Right lobe of liver (tissue), 6 donors: Measurements from ENCODE around the gene BRICD5. TPM values are rescaled to one million over a fixed set of nuclear protein-coding genes. Genes with fewer than 3 reads are reported as not detected.

ENCODE experiments used
- ATAC-seq, 4 donors: fragments of 200-7000 bp; cut with Tn5 transposase; one replicate each; pipeline ENCODE4 v1.9.1; 2020; ENCODE audit warnings: mild to moderate bottlenecking in 4 of 4, moderate library complexity in 4 of 4
- DNase-seq, 3 donors: peaks; one replicate each; pipeline ENCODE4 v3.0.0-alpha.2; 2020
- H3K27ac ChIP-seq, 3 donors: fragments of 200-600 bp; one replicate each; pipeline ENCODE4 v1.8.0; 2022
- H3K27me3 ChIP-seq, 2 donors: fragments of 200-600 bp; one replicate each; pipeline ENCODE4 v1.8.0; 2022
- H3K36me3 ChIP-seq, 4 donors: fragments of 200-600 bp; sonication (generic) in 1 of 4; one replicate each; pipeline versions ENCODE4 v1.5.1 to v1.8.0; 2017 to 2022; ENCODE audit warnings: control low read depth in 1 of 4
- H3K4me1 ChIP-seq, 4 donors: fragments of 200-600 bp; sonication (generic) in 1 of 4; one replicate each; pipeline versions ENCODE4 v1.5.1 to v1.8.0; 2017 to 2022; ENCODE audit warnings: control low read depth in 1 of 4
- H3K4me3 ChIP-seq, 3 donors: fragments of 200-600 bp; one replicate each; pipeline ENCODE4 v1.8.0; 2022
- H3K9me3 ChIP-seq, 4 donors: fragments of 200-600 bp; sonication (generic) in 1 of 4; one replicate each; pipeline versions ENCODE4 v1.5.1 to v1.8.0; 2017 to 2022; ENCODE audit warnings: control low read depth in 1 of 4
- CTCF ChIP-seq, 4 donors: fragments of 200-600 bp in 3 of 4; fragments of 450-650 bp in 1 of 4; IDR thresholded peaks; one replicate each; pipeline versions ENCODE4 v1.5.1 to v1.8.0; 2016 to 2022; ENCODE audit warnings: antibody characterized with exemption in 4 of 4, mild to moderate bottlenecking in 2 of 4
- POLR2A ChIP-seq: fragments of 450-650 bp; IDR thresholded peaks from one replicate; pipeline ENCODE4 v1.6.1; 2017; ENCODE audit warnings: antibody characterized with exemption, mild to moderate bottlenecking
- WGBS: methylation state at CpG from one replicate; pipeline ENCODE4 v1.1.6; 2018; ENCODE audit warnings: low coverage, low lambda C conversion rate; ENCODE audit not compliant: insufficient coverage; ENCODE audit errors: missing lambda C conversion rate; 5-methylcytosine and 5-hydroxymethylcytosine counted together
- intact Hi-C, 2 donors: fragments of 100-400 bp; cut with DNase I; formaldehyde crosslinking; loops; one replicate each; pipeline versions ENCODE4 v1.11.2 to v1.14.1; 2022
- total RNA-seq, 6 experiments: library from RNA; depleted of rRNA in 2 of 6; stranded (reverse); fragments of >200 nt in 2 of 6; fragmentation: NEBNext Ultra II Directional in 3 of 6; extraction: Animal tissue kit (Norgen Biotek cat#: 25700) in 3 of 6; gene quantifications; one replicate each; pipeline versions ENCODE4 v1.1.0 to v1.2.4, GENCODE V29; 2016 to 2023
- donor health status: DM: no; HTN: yes; CAD: no.
- donor health status: DM: no; HTN: no; CAD: no.
- donor health status: DM: no; HTN: no; CAD: no.
- donor health status: DM: no; HTN: yes; CAD: no.
- donor health status: DM: no; HTN: yes; CAD: no.

BRICD5 gene
- total RNA-seq, 6 experiments from 2014 or later = 0.74 to 3.7 (median 2.0) TPM

GRCh38 chr16:2195322-2196161 is 15.1 kb downstream of the BRICD5 start:
- ATAC-seq (peak in 1 of 4 donors; percentile 17), DNase-seq (no peak)
- Histone ChIP-seq H3K9me3 (no peaks in the 10 kb centered on the region), H3K36me3 (no peaks in the 10 kb centered on the region), H3K27me3 (peaks cover 0 to 11% of the 10 kb centered on the region in 2 donors), H3K27ac (no peak overlapping the region), H3K4me1 (peaks cover 0 to 10% (median 0%) of the 10 kb centered on the region in 4 donors), H3K4me3 (peak overlapping the region in 1 of 3 donors; percentile 26)
- WGBS = 5% methylated on average over 4 of the region's 49 CpGs
- TF ChIP-seq POLR2A (no peak), CTCF (IDR thresholded peaks at IDR 0.05) (no peak)
- intact Hi-C loops = loop anchor here (10.0 kb wide), 1 partner anchor 309 kb away; no protein-coding TSS in a partner anchor

GRCh38 chr16:2194852-2195321 is 15.8 kb downstream of the BRICD5 start:
- Histone ChIP-seq H3K27me3 (peaks cover 0 to 11% of the 10 kb centered on the region in 2 donors), H3K27ac (no peak overlapping the region), H3K9me3 (no peaks in the 10 kb centered on the region), H3K4me3 (no peak overlapping the region), H3K4me1 (peaks cover 0 to 10% (median 0%) of the 10 kb centered on the region in 4 donors), H3K36me3 (no peaks in the 10 kb centered on the region)
- WGBS = 10% methylated on average over 6 of the region's 10 CpGs
- intact Hi-C loops = loop anchor here (10.0 kb wide), 1 partner anchor 310 kb away; no protein-coding TSS in a partner anchor
- TF ChIP-seq POLR2A (no peak), CTCF (IDR thresholded peaks at IDR 0.05) (peak; percentile 53 to 67 (median 55))
- ATAC-seq (peak; percentile 76 to 92 (median 89)), DNase-seq (peak in 1 of 3 donors; percentile 49)

- no peak for DNase-seq
- intact Hi-C loops = loop anchor here (10.0 kb wide), 1 partner anchor 311 kb away; no protein-coding TSS in a partner anchor
Observed at GRCh38 chr16:2194166-2194834, 16.4 kb downstream of the BRICD5 start.

GRCh38 chr16:2191446-2191706 is 19.3 kb downstream of the BRICD5 start:
- H3K9me3 ChIP-seq = no peaks in the 10 kb centered on the region
- intact Hi-C loops = loop anchor here (10.0 kb wide), 1 partner anchor 313 kb away; no protein-coding TSS in a partner anchor
- H3K4me3 ChIP-seq = no peak overlapping the region
- H3K27me3 ChIP-seq = peaks cover 0 to 11% of the 10 kb centered on the region in 2 donors
- 74% methylated on average over 4 of the region's 11 CpGs for WGBS
- TF ChIP-seq CTCF (IDR thresholded peaks at IDR 0.05) (no peak), POLR2A (no peak)
- H3K36me3 ChIP-seq = no peaks in the 10 kb centered on the region
- no peak overlapping the region for H3K27ac ChIP-seq
- ATAC-seq (no peak), DNase-seq (no peak)
- H3K4me1 ChIP-seq = peaks cover 0 to 10% (median 0%) of the 10 kb centered on the region in 4 donors

More at GRCh38 chr16:2194166-2194834, 16.4 kb downstream of the BRICD5 start:
- Histone ChIP-seq H3K27me3 (peaks cover 0 to 11% of the 10 kb centered on the region in 2 donors), H3K36me3 (no peaks in the 10 kb centered on the region), H3K4me1 (peaks cover 0 to 10% (median 0%) of the 10 kb centered on the region in 4 donors), H3K27ac (no peak overlapping the region), H3K9me3 (no peaks in the 10 kb centered on the region), H3K4me3 (no peak overlapping the region)
- no peak for TF ChIP-seq POLR2A
- TF ChIP-seq CTCF (IDR thresholded peaks at IDR 0.05) = no peak
- ATAC-seq = no peak
- 45% methylated on average over 4 of the region's 16 CpGs for WGBS
